ENCODE data around the gene MTUS2.

The MTUS2 gene

DNA sequence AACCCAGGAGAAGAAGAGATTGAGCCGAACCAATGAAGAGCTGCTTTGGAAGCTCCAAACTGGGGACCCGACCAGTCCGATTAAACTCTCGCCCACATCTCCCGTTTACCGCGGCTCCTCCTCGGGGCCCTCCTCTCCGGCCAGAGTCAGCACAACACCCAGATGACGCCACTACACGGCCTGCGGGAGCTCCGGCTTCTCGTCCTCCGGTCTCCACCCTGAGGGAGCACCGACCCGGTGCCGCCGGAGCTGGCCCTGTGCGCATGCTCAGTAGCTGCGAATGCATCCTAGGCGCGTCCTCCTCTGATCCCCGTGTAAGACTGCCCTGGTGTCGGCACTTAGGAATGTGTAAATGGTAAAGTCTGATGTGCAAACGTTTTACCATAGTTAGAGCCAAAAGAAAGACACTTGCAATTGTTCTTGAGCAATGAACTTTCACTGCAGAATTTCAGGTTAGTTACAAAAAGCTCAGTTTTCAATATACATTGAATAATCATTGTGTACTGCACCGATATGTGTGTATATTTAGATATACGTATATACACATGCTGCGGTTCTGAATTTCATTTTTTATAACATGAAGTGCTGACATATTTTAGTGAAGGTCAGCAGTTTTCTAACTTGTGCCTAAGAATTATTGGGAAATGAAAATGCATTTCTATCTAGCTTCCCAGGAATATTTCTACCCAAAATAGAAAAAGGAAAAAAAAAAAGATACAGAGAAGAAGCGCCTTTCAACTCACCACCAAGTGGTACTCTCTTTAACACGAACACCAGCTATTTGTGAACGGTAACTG is 683.1 kb downstream of the MTUS2 start:
- DNase-seq (ENCODE audit: low read depth, low spot score): no peak
- Histone ChIP-seq H3K9ac (ENCODE audit: insufficient read length, low read depth) (no peak overlapping the region), H3K4me3 (ENCODE audit: insufficient read length, low read depth) (no peak overlapping the region), H3K27me3 (ENCODE audit: insufficient read depth, insufficient read length) (no peaks in the 10 kb centered on the region), H3K4me1 (ENCODE audit: insufficient read depth, insufficient read length) (peaks cover 4% of the 10 kb centered on the region), H3K9me3 (ENCODE audit: insufficient read depth, low read length) (no peaks in the 10 kb centered on the region), H3K36me3 (ENCODE audit: insufficient read depth, insufficient read length, low read length) (no peaks in the 10 kb centered on the region)
- no peak for TF ChIP-seq ZNF274 (IDR thresholded peaks at IDR 0.05; ENCODE audit: low read depth, low read length)
- no peak for TF ChIP-seq SUZ12 (IDR thresholded peaks at IDR 0.05; ENCODE audit: extremely low read depth, insufficient read depth, insufficient read length)
- no peak for TF ChIP-seq YY1 (IDR thresholded peaks at IDR 0.05; ENCODE audit: insufficient read depth, insufficient read length)

DNA sequence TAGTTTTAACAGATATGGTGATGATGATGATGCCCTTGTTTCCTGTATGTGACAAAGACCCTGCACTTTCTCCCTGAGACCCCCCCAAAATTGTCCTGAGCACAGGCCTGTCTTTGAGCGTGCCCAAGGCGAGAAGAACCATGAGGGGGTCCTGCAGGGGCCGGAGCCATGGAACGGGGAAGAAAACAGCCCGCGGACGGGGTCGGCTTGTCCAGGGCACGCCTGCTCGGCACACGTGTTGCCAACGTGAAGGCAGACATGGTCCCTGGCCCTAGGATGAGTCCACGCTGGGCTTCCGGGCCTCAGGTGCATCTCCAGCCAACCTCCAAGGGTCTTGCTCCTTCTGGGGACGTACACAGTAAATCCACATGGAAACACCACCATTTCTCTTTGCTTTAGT is 684.6 kb downstream of the MTUS2 start:
- Histone ChIP-seq H3K9me3 (ENCODE audit: insufficient read depth, low read length) (no peaks in the 10 kb centered on the region), H3K27me3 (ENCODE audit: insufficient read depth, insufficient read length) (no peaks in the 10 kb centered on the region), H3K9ac (ENCODE audit: insufficient read length, low read depth) (no peak overlapping the region), H3K4me1 (ENCODE audit: insufficient read depth, insufficient read length) (peaks cover 7% of the 10 kb centered on the region), H3K4me3 (ENCODE audit: insufficient read length, low read depth) (no peak overlapping the region), H3K36me3 (ENCODE audit: insufficient read depth, insufficient read length, low read length) (no peaks in the 10 kb centered on the region)
- DNase-seq (ENCODE audit: low read depth, low spot score): no peak
- TF ChIP-seq YY1 (IDR thresholded peaks at IDR 0.05; ENCODE audit: insufficient read depth, insufficient read length) (no peak), ZNF274 (IDR thresholded peaks at IDR 0.05; ENCODE audit: low read depth, low read length) (no peak), SUZ12 (IDR thresholded peaks at IDR 0.05; ENCODE audit: extremely low read depth, insufficient read depth, insufficient read length) (no peak)

DNA sequence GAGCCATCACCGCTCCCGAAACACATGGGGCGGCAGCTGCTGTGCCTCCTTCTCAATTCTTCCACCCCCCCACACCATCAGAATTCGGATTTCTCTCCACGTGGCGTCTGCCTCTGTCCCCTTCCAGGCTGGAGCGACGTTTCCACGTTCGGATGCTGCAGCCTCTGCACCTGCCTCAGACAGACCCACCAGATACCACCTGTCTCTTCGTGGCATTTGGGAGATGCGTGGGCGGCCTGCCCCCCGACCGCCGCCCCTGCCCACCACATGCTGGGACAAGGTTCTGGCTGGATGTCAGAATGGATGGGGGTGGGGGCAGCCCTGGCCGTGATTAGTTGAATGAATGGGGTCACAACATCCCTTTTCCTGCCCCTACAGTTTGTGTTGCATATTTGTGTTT is 685.4 kb downstream of the MTUS2 start:
- no peaks in the 10 kb centered on the region for H3K27me3 ChIP-seq (ENCODE audit: insufficient read depth, insufficient read length)

DNA sequence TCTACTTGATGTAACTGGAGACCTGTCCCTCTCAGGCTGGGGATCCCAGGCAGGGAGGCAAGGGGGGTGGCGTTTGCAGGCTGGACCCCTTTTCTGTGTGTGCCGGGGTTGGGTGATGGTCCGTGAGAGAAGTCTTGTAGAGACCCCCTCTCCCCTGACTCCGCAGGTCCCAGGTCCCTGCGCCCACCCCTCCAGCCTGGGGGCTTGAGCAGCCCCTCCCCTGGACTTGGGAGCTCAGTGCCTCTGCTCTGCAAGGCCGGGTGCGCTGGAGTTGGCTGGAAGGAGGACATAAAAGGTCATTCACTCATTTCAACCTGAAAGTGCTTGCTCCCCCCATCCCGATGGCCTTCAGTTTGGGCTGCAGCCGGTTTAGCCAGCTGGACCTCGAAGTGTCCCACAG is 685.8 kb downstream of the MTUS2 start:
- Histone ChIP-seq H3K4me3 (ENCODE audit: insufficient read length, low read depth) (no peak overlapping the region), H3K36me3 (ENCODE audit: insufficient read depth, insufficient read length, low read length) (peaks cover 7% of the 10 kb centered on the region), H3K9ac (ENCODE audit: insufficient read length, low read depth) (no peak overlapping the region), H3K4me1 (ENCODE audit: insufficient read depth, insufficient read length) (peaks cover 7% of the 10 kb centered on the region), H3K9me3 (ENCODE audit: insufficient read depth, low read length) (no peaks in the 10 kb centered on the region), H3K27me3 (ENCODE audit: insufficient read depth, insufficient read length) (no peaks in the 10 kb centered on the region)
- DNase-seq (ENCODE audit: low read depth, low spot score): no peak
- no peak for TF ChIP-seq YY1 (IDR thresholded peaks at IDR 0.05; ENCODE audit: insufficient read depth, insufficient read length)

More for the DNA sequence above, 685.4 kb downstream of the MTUS2 start:
- TF ChIP-seq ZNF274 (IDR thresholded peaks at IDR 0.05; ENCODE audit: low read depth, low read length): no peak
- TF ChIP-seq YY1 (IDR thresholded peaks at IDR 0.05; ENCODE audit: insufficient read depth, insufficient read length): no peak
- no peak for TF ChIP-seq SUZ12 (IDR thresholded peaks at IDR 0.05; ENCODE audit: extremely low read depth, insufficient read depth, insufficient read length)
- Histone ChIP-seq H3K36me3 (ENCODE audit: insufficient read depth, insufficient read length, low read length) (peaks cover 3% of the 10 kb centered on the region), H3K9ac (ENCODE audit: insufficient read length, low read depth) (no peak overlapping the region), H3K9me3 (ENCODE audit: insufficient read depth, low read length) (no peaks in the 10 kb centered on the region), H3K4me3 (ENCODE audit: insufficient read length, low read depth) (no peak overlapping the region), H3K4me1 (ENCODE audit: insufficient read depth, insufficient read length) (peaks cover 7% of the 10 kb centered on the region)
- no peak for DNase-seq (ENCODE audit: low read depth, low spot score)

DNA sequence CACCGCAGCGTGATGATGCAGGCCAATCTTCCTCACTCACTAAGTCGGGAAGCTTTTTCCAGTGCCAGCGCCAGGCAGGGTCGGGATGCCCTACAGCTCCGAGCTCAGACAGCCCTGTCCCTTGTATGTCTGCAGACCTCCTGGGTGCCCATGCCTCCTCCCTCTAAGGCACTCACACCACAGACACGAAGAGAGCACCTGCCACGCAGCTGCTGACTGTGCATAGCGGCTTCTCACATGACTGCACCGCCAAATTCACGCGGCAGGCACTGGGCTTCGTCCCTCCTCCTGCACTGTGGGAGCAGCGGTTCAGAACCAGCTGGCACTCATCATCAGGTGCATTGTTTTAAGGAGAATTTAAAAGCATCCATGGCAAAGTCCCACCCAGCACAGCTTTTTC is 687.2 kb downstream of the MTUS2 start:
- no peaks in the 10 kb centered on the region for H3K9me3 ChIP-seq (ENCODE audit: insufficient read depth, low read length)
- DNase-seq (ENCODE audit: low read depth, low spot score): no peak
- peaks cover 7% of the 10 kb centered on the region for H3K4me1 ChIP-seq (ENCODE audit: insufficient read depth, insufficient read length)
- H3K9ac ChIP-seq (ENCODE audit: insufficient read length, low read depth): no peak overlapping the region
- TF ChIP-seq SUZ12 (IDR thresholded peaks at IDR 0.05; ENCODE audit: extremely low read depth, insufficient read depth, insufficient read length): no peak
- TF ChIP-seq ZNF274 (IDR thresholded peaks at IDR 0.05; ENCODE audit: low read depth, low read length): no peak
- no peak for TF ChIP-seq YY1 (IDR thresholded peaks at IDR 0.05; ENCODE audit: insufficient read depth, insufficient read length)
- no peak overlapping the region for H3K4me3 ChIP-seq (ENCODE audit: insufficient read length, low read depth)
- no peaks in the 10 kb centered on the region for H3K27me3 ChIP-seq (ENCODE audit: insufficient read depth, insufficient read length)
- H3K36me3 ChIP-seq (ENCODE audit: insufficient read depth, insufficient read length, low read length): peaks cover 20% of the 10 kb centered on the region

DNA sequence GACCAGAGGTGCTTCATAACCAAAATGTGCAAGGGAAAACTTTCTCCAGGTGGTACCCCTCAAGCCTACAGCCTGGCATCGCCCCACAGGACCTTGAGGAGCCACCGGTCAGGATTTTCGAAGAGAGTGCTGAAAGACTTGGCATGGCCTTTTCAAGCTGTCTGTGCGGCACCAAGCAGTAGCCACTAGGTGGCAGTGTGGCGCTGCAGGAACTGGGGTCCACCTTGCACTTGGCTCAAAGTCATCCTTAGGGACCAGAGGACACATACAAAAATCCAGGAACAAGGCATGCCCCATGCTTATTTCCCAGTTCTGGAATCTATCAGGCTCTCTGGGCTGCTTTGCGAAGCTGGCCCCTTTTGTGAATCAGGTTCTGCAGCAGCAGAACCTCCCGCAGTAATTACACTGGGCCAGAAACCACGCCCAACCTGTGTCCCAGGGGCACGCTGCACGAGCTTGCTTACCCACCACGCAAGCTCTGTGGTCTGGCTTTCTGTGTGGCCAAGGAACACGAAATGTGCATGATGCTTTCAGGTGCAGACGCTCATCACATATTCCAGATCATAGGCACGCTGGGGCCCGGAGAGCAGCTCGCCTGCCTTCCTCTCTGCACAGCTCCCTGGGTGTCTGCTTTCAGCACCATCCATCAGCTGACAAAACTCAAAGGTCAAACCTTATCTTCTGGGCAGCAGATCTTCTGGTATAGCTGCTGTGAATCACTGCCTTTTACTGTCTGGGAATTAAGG is 688.2 kb downstream of the MTUS2 start:
- DNase-seq (ENCODE audit: low read depth, low spot score): peak; percentile 69
- H3K36me3 ChIP-seq (ENCODE audit: insufficient read depth, insufficient read length, low read length): peaks cover 25% of the 10 kb centered on the region
- H3K9ac ChIP-seq (ENCODE audit: insufficient read length, low read depth): no peak overlapping the region

DNA sequence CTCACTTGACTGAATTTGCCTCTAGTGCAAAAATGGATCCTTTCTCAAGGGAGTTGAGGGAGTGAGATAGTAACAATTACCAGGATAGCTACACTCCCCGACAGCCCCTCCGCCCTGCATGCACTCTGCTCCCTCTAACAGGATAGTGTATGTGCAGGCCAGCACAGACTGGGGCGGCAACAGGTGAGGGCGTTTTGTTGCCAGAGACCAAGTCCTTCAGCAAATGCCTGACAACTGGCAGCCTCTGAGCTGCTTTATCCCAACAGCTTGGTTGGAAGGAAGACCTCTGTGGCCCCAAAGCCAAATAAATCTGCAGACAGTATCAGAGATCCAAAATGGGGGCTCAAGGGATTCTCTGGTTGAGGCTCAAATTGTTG is 688.7 kb downstream of the MTUS2 start:
- no peaks in the 10 kb centered on the region for H3K27me3 ChIP-seq (ENCODE audit: insufficient read depth, insufficient read length)
- no peak overlapping the region for H3K4me3 ChIP-seq (ENCODE audit: insufficient read length, low read depth)
- no peak for TF ChIP-seq SUZ12 (IDR thresholded peaks at IDR 0.05; ENCODE audit: extremely low read depth, insufficient read depth, insufficient read length)
- no peak for TF ChIP-seq ZNF274 (IDR thresholded peaks at IDR 0.05; ENCODE audit: low read depth, low read length)
- no peak for TF ChIP-seq YY1 (IDR thresholded peaks at IDR 0.05; ENCODE audit: insufficient read depth, insufficient read length)
- peaks cover 31% of the 10 kb centered on the region for H3K36me3 ChIP-seq (ENCODE audit: insufficient read depth, insufficient read length, low read length)
- H3K4me1 ChIP-seq (ENCODE audit: insufficient read depth, insufficient read length): peaks cover 5% of the 10 kb centered on the region
- no peak overlapping the region for H3K9ac ChIP-seq (ENCODE audit: insufficient read length, low read depth)
- DNase-seq (ENCODE audit: low read depth, low spot score): no peak
- H3K9me3 ChIP-seq (ENCODE audit: insufficient read depth, low read length): no peaks in the 10 kb centered on the region

More for the DNA sequence above, 688.2 kb downstream of the MTUS2 start:
- no peak overlapping the region for H3K4me3 ChIP-seq (ENCODE audit: insufficient read length, low read depth)
- H3K27me3 ChIP-seq (ENCODE audit: insufficient read depth, insufficient read length): no peaks in the 10 kb centered on the region
- no peaks in the 10 kb centered on the region for H3K9me3 ChIP-seq (ENCODE audit: insufficient read depth, low read length)
- peaks cover 5% of the 10 kb centered on the region for H3K4me1 ChIP-seq (ENCODE audit: insufficient read depth, insufficient read length)
- TF ChIP-seq SUZ12 (IDR thresholded peaks at IDR 0.05; ENCODE audit: extremely low read depth, insufficient read depth, insufficient read length): no peak
- no peak for TF ChIP-seq ZNF274 (IDR thresholded peaks at IDR 0.05; ENCODE audit: low read depth, low read length)
- TF ChIP-seq YY1 (IDR thresholded peaks at IDR 0.05; ENCODE audit: insufficient read depth, insufficient read length): no peak
